ENCODE results near the gene INTU.
"Not testable (repeated sequence)": the region's sequence is repeated elsewhere in the genome, so short reads cannot be mapped to it uniquely, and the experiment has no call there.

Gene INTU

DNA sequence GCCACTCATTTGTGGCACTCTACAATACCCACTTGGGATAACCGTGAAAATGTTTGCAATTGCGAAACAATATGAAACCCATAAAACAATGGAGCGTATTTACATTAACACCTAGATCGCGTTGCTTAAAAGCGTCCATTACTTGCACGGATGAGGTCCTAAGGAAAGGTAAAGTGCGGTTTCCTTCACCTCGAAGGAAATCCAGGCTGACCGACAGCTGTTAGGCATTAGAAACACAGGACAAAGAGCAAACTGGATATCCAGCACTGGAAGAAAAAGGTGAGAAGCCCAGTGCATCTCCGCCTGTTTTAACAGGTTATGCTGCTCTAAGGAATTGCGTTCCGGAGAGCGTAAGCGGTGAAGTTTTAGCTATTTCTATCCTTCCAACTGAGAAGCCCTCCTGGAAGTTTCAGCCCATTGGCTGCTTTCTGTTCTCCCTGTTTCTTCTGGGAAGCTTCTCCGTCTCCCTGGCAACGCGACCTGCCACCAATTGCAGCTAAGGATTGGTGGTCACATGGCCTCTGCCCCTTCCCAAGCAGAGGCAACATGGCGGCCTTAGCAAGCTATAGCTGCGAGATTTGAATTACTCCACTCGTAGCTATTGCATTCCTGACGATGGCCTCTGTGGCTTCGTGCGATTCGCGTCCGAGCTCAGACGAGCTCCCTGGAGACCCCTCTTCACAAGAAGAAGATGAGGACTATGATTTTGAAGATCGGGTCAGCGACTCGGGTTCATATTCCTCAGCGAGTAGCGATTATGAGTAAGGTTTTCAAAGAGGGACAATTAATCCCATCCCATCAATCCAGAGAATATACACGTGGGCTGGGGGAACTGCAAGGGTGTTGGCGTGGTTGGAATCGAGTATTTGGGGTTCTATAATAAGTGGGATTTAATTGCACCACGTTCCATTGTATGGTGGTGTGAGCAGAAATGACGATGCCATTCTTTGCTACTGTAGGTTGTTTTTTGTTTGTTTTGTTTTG, at the start of gene INTU:
Gene INTU, plus strand, starts transcription at position 538 of the 984 bp plus-strand sequence. Its CDS starts 78 bp downstream, at position 616.
- no peak for DNase-seq (ENCODE audit: insufficient read length, low spot score)

DNA sequence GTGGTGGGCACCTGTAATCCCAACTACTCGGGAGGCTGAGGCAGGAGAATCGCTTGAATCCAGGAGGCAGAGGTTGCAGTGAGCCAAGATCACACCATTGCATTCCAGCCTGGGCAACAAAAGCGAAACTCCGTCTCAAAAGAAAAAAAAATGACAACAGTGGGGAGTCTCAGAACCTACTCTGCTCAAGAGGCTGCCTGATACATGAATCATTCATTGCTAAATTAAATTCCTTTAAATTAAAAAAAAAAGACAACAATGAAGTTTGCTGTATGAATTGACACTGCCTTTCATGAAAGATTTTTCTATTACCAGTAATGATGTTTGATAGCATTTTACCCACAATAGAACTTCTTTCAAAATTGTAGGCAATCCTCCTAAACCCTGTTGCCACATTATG, 46.3 kb upstream of the INTU start:
- FAIRE-seq; DNase-seq (ENCODE audit: insufficient read length, low spot score): not testable (repeated sequence)

More for the DNA sequence above, at the start of gene INTU:
- FAIRE-seq, result peak; percentile 85

DNA sequence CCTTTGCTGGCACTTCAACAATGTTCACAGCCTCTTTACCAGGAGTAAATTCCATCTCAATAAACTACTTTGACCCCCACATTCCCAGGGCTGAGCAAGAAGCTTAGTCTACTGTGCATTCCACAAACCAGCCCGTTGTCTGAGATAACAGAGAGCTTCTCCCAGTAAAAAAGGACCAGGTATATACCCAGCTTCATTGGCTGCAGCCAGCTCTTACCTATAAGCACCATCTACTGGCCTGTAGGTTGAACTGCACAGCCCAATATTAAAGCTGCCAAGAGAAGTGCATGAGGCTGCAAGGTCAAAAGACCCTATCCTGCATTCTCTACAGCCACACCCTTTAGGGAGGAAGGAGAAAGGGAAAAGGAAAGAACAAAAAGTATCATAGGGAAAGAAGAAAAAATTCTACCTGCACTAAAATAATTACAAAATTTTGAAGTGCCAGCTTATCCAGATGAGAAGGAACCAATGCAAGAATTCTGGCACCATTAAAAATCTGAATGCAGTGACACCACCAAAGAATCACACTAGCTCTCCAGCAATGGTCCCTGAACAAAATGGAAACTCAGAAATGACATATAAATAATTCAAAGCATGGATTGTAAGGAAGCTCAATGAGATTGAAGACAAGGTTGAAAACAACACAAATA, 45.7 kb upstream of the INTU start:
- FAIRE-seq, result peak; percentile 84
- peak; percentile 9 for DNase-seq (ENCODE audit: insufficient read length, low spot score)

DNA sequence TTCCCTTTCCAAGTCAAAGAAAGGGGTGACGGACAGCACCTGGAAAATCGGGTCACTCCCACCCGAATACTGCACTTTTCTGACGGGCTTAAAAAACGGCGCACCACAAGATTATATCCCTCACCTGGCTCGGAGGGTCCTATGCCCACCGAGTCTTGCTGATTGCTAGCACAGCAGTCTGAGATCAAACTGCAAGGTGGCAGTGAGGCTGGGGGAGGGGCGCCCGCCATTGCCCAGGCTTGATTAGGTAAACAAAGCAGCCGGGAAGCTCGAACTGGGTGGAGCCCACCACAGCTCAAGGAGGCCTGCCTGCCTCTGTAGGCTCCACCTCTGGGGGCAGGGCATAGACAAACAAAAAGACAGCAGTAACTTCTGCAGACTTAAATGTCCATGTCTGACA, 43.6 kb upstream of the INTU start:
- not testable (repeated sequence) for FAIRE-seq; DNase-seq (ENCODE audit: insufficient read length, low spot score)

DNA sequence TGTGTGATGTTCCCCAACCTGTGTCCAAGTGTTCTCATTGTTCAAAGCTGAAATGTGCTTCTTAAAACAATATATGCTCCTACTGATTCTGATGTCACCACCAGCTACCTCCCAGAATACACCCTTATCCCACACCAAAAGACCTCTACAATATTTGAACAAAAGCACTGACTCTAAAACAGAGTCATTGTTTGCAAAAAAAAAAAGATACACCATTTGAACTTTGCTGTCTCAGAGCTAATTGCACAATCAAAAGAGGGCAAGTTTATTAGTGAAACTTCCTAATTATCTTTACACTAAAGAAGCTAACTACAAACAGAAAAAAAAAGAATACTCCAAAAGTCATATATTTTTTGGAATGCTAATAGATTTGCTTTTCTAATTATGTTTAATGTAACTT, 34.1 kb upstream of the INTU start:
- DNase-seq (ENCODE audit: insufficient read length, low spot score), result no peak
- FAIRE-seq, result no peak

DNA sequence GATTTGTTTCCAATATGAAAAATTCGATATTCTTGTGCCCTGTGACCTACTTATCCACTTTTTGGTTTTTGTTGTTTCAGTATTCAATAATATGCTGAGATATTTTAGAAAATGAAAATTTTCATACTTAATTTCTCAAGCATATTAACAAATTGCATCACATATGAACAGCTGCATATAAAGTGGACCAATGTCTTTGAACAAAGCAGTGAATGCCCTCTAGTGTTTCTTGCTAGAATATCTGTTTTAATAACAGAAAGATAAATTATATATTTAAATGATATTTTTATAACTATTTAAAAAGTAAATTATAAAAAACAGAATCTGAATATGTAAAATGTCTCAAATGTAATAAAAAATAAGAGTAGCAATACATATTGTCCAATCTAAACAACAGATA, 31.7 kb upstream of the INTU start:
- no peak for FAIRE-seq
- no peak for DNase-seq (ENCODE audit: insufficient read length, low spot score)

DNA sequence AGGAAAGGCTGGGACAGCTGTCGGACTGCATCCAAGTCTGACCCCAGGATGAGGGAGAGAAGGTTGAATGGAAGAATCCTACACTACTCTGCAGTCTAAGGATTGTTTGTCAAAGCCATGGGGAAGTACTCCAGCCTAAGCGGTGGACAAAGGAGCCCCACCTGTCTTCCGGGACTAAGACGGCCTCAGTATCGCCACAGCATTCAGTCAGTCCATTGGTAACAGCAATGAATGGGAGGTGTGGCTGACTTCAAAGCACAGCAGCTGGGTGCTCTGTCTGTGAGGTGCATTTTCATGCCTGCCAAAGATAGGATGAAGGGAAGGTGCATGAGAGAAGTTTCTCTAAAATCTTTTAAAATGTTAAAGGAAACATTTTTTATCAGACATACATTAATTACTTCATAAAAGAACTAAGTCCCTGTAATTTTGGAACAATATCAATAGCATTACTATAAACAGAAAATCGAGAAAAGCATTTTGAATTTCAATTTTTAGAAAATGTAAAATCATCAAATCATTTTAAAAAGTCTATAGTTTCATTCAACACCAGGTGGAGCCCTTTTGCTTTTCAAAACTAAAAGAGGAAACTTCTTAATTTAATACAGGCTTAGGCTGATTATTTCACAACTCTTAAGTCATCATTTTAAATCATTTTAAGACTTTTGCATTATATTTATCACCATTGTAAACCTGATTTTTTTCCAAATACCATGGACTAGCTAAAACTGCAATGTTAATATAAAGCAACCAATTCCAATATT, 27.6 kb upstream of the INTU start:
- FAIRE-seq, result peak; percentile 23
- DNase-seq (ENCODE audit: insufficient read length, low spot score), result no peak

DNA sequence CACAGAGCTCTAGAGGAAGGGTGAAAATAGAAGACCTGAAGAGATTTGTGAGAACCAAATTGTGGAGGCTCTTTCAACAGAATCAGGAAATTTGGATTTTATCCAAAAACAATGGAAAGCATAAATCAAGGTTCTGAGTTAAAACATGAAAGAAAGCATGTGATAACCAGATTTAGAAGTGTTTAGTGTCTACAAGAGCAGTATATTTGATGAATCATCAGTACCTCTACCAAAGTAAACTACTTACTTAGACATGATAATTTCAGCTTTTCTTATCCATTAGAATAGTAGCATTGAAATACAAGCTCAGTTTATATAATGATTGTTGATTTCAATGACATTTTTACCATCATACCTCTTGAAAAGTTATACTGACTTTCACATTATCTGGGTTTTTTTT, 25.9 kb upstream of the INTU start:
- FAIRE-seq (no peak), DNase-seq (ENCODE audit: insufficient read length, low spot score) (no peak)

DNA sequence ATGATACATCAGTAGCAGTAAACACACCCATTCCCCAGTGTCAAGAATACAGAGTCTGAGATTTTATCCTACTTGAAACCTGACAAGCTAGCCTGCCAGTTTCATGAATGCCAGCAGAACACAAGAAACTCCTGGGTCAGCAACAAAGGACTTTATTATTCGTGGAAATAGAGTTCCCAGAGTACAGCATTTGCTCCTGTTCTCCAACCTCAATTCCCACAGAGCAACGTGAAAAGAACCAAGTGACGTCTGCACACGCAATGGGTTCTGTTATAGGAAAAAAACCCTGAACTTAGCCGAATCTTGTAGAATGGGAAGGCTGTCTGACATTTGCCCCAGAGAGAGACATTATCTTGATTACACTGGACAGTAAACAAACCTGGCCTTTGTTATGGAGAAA, 23.3 kb upstream of the INTU start:
- no peak for DNase-seq (ENCODE audit: insufficient read length, low spot score)
- no peak for FAIRE-seq

DNA sequence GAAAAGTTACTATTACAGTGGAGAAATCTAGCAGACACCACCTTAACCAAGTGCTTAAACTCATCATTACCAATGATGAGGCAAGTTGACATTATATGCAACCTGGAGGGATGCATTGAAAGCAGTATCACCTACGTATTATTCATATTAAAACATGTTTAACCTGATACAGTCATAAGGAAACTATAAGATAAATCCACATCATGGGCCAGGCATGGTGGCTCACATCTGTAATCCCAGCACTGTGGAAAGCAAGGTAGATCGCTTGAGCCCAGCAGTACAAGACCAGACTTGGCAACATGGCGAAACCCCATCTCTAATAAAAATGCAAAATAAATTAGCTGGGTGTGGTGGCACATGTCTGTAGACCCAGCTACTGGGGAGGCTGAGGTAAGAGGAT, 22.3 kb upstream of the INTU start:
- DNase-seq (ENCODE audit: insufficient read length, low spot score) (no peak), FAIRE-seq (no peak)

DNA sequence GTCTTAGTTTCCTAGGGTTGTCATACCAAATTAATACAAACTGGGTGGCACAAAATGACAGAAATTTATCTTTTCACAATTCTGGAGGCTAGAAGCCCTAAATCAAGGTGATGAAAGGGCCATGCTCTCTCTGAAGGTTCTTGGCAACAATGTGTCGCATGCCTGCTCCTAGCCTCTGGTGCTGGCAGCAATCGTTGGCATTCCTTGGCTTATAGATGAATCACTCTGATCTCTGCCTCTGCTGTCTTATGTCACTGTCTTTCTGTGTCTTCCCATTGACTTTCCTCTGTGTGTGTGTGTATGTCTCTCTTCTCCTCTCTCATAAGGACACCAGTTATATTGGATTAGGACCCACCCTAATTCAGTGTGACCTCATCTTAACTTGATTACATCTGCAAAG, 15.9 kb upstream of the INTU start:
- FAIRE-seq (no peak), DNase-seq (ENCODE audit: insufficient read length, low spot score) (no peak)

DNA sequence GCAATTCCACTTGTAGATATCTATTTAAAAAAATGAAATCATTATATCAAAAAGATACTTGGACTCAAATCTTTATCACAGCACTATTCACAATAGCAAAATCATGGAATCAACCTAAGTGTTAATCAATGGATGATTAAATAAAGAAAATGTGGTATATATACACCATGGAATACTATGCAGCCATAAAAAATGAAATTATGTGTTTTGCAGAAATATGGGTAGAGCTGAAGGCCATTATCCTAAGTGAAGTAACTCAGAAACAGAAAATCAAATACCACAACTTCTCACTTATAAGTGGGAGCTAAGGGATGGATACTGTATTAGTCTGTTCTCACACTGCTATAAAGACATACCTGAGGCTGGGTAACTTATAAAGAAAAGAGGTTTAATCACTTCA, 14.3 kb upstream of the INTU start:
- DNase-seq (ENCODE audit: insufficient read length, low spot score) (no peak), FAIRE-seq (no peak)

DNA sequence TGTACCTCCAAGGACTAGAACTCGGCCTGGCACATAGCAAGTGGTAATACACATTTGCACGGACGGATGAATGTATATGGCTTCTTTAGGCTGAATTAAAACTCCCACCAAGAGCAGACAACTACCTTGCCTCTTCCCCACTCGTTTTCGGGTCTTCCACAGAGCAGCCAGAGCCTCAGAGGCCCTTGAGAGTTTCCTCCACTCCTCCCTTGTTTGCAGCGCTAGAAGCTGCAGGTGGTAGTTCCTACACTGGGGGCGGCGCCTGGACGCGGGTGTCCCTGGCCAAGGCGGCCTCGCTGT, 10.2 kb upstream of the INTU start:
- no peak for FAIRE-seq
- DNase-seq (ENCODE audit: insufficient read length, low spot score), result no peak

DNA sequence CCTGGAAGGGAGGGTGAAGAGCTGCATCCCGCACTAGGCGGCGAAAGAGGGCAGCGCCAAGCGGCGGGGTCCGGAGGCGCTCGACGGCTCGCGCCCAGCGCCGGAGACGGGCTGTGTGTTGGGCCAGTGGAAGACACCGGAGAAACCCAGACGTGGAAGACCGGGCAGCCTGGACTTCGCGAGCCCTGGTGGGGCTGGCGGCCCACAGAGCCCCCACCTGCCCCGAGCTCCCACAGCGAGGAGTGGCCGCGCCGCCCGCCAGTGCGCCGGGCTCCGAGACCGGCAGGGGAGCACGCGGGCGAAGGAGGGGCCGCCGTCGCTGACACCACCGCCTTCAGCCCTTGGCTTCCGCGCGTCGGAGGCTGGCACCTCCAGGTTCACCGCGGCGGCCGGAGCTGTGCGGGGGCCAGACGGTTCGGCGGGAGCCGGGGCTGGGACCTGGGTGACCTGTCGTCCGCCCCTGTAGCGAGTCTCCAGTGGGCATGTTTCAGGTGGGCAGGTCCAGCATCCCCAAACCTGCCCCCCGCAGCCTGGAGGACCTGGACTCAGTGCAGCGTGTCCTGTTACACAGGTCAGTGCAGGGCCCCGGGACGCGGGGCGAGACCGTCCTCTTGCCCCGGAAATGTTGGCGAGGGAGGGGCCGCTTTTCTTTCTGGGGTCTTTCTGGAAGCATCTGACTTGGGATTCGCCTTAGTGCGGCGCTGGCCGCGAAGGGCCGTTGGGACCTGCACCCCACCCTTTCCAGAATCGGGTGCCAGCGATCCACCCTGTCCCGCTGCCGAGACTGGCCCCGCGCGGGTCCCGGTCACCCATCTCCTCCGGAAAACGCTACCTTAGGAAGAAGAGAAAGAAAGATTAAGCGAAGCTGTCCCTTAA, 9.6 kb upstream of the INTU start:
- DNase-seq (ENCODE audit: insufficient read length, low spot score) (no peak), FAIRE-seq (no peak)

DNA sequence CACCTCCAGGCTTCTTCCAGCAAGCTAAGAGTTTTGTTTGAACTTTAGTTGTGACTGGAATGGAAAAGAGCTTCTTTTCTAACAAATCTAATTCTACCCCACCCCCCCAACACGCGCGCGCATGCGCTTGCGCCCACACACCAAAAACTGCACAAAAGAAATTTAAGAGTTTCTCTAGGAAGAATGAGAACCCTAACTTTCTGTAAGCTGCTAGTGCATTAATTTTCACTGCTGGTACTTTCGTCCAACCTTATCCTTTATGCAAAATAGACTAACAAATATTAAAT, 9.0 kb upstream of the INTU start:
- FAIRE-seq (no peak), DNase-seq (ENCODE audit: insufficient read length, low spot score) (no peak)

DNA sequence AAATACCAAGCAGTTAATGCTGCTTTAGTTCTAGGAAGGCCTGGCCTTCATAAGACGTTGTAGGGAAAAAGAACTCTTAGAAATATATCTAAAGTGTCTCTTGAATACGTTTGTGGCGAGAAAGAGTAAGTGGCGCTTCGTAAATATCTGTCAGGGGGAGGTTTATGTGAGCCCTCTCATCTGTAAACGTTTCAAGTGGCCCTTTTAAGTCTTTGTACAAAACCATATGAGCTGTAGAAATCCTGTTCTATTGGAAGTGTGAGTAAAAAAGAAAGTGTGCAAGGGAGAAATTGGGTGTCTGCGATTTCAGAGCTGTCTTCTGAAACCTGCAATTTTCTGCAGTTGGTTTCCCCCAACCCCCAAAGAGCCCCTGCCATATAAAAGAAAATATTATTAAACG, 8.6 kb upstream of the INTU start:
- DNase-seq (ENCODE audit: insufficient read length, low spot score), result no peak
- FAIRE-seq, result no peak

DNA sequence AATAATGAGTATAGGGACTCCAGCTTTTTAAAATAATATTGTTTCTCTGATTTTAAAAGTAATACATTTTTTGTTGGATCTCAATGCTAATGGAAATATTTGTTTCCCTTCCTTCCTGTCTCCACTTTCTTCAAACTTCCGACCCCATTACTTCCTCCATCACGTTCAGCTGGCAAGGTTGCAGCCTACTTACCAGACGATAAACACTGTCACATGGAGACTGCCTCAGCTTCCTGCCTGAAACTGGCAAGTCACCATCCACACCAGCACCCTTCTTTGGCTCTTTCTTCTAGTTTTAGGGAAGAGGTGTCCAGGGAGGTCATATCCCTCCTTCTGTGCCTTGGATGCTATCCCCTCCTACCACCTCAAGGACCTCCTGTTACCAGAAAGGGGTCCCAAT, 3.4 kb upstream of the INTU start:
- FAIRE-seq, result no peak
- DNase-seq (ENCODE audit: insufficient read length, low spot score), result no peak

DNA sequence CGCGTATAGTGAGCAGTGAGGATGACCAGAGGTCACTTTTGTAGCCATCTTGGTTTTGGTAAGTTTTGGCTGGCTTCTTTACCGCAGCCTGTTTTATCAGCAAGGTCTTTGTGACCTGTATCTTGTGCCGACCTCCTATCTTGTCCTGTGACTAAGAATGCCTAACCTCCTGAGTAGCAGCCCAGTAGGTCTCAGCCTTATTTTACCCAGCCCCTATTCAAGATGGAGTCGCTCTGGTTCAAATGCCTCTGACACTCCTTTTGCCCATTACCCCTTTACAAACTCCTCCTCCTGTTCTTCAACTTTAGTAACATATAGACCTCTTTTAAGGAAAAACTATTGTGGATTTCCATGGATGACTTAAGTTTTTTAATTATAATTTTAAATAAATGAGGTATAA, 2.6 kb upstream of the INTU start:
- DNase-seq (ENCODE audit: insufficient read length, low spot score) (no peak), FAIRE-seq (no peak)

DNA sequence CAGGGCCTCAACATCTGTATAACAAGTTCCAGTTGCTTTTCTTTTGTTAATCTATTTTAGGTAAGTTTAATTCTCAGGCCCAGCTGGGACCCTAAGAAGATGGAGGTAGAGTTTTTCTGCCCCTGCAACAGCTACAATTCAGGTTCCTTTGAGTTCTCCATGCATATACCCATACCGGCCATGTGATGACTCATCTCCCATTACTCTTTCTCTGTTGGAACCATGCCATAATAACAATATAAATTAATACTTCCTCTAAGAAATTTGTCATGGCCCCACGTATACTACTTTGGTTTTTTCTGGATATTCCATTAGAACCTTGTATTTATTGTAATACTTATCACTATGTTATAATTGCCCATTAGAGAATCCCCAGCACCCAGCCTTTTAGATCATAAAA, 1.3 kb upstream of the INTU start:
- DNase-seq (ENCODE audit: insufficient read length, low spot score) (no peak), FAIRE-seq (no peak)

DNA sequence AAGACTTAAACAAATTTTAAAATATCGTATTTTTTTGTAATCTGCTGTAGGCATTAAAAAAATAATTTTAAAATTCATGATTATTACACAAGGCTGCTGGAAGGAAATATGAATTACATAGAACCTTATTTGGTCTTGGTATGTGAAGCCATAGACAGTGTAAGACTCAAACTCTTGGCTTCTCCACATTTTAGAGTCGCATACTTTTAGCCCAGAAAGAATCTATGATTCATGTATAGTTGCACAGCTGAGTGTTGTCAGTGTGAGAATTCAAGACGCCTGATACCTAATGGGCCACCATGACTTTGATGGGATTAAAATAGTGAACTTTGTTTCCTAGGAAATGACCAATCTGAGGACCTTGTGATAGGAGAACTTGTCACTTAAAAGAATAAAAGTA, 1.4 kb downstream of the INTU start:
- FAIRE-seq, result no peak

DNA sequence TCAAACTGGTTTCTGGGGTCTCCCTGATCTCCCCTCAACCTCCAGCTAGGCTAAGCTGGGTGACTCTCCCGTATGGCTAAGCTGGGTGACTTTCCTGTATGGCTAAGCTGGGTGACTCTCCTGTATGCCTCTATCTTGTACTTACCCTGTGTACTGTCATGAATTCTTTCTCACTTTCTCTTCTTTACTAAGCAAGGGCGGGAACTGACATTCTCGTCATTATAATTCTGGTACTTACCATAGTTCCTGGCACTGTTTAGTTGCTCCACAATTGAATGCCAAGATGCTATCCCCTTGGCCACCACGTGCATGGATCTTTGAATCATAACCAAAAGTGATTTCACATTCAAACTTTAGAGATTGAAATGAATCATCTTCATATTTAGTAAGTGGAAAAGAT, 8.8 kb downstream of the INTU start:
- DNase-seq (ENCODE audit: insufficient read length, low spot score), result no peak
- no peak for FAIRE-seq

More for the DNA sequence above, 1.4 kb downstream of the INTU start:
- no peak for DNase-seq (ENCODE audit: insufficient read length, low spot score)
